HCT116 (cell line): ENCODE data around the gene TOMM70. TPM values are rescaled to one million over a fixed set of nuclear protein-coding genes. Genes with fewer than 3 reads are reported as not detected.

Source experiments
- ATAC-seq: fragments of 200-7000 bp; cut with Tn5 transposase; 2 replicates; pipeline ENCODE4 v1.9.1; 2020; ENCODE audit warnings: mild to moderate bottlenecking, moderate library complexity
- BruUV-seq: library from RNA; stranded (reverse); fragments of 400-500 nt; replicated peaks from 2 replicates; lab custom pipeline; 2021; lab: Mats Ljungman, UMichigan
- CTCF ChIA-PET: fragments of 300-600 bp; sonication (Branson Sonifier 250); formaldehyde crosslinking; loops from one replicate; lab custom pipeline; 2021; ENCODE audit warnings: antibody characterized with exemption; lab: Charles Lee
- POLR2A ChIA-PET: fragments of 300-600, 350-600 bp; sonication (Branson Sonifier 250); formaldehyde crosslinking; loops from one replicate; lab custom pipeline; 2021; ENCODE audit warnings: antibody characterized with exemption; lab: Charles Lee
- RAD21 ChIA-PET, 2 experiments: fragments of 300-600 bp; sonication (Branson Sonifier 250); formaldehyde crosslinking; loops; one replicate each; lab custom pipeline; 2023; ENCODE audit warnings: low total read pairs in 2 of 2; ENCODE audit not compliant: uncharacterized antibody in 2 of 2, unreplicated experiment in 2 of 2, low non-redundant PET in 1 of 2; lab: Charles Lee
- DNase-seq: peaks from one replicate; pipeline ENCODE4 v3.0.0-alpha.2; 2010; ENCODE audit warnings: low read depth, low spot score
- H2AFZ ChIP-seq: fragments of 200-600 bp; shearing (Covaris generic), sonication (generic); 2 replicates; pipeline ENCODE4 v1.6.1; 2017; ENCODE audit warnings: low read depth, mixed run types, mixed read lengths, antibody characterized with exemption, low read length; ENCODE audit not compliant: poor library complexity, severe bottlenecking
- H3K27ac ChIP-seq: 2 replicates; pipeline ENCODE4 v1.5.1; 2012; ENCODE audit warnings: low read depth, low read length
- H3K27me3 ChIP-seq: fragments of 200-600 bp; sonication (generic); 2 replicates; pipeline ENCODE4 v1.6.1; 2016; ENCODE audit warnings: mixed run types, low read length, mixed read lengths; ENCODE audit not compliant: insufficient read depth
- H3K36me3 ChIP-seq, 2 experiments: fragments of 200-500 bp in 1 of 2; fragments of 200-600 bp in 1 of 2; sonication (Bioruptor generic) in 1 of 2; sonication (generic) in 1 of 2; 2 replicates each; pipeline versions ENCODE4 v1.5.1 to v1.6.1; 2014 to 2016; ENCODE audit warnings: low read length in 2 of 2, inconsistent platforms in 1 of 2, mixed read lengths in 1 of 2, mixed run types in 1 of 2; ENCODE audit not compliant: insufficient read depth in 2 of 2, control insufficient read depth in 1 of 2
- H3K4me1 ChIP-seq, 2 experiments: fragments of 200-600 bp in 1 of 2; sonication (generic) in 1 of 2; 2 replicates each; pipeline versions ENCODE4 v1.5.1 to v1.6.1; 2012 to 2017; ENCODE audit warnings: low read length in 2 of 2, inconsistent platforms in 1 of 2, mild to moderate bottlenecking in 1 of 2, mixed read lengths in 1 of 2, mixed run types in 1 of 2, moderate library complexity in 1 of 2; ENCODE audit not compliant: insufficient read depth in 2 of 2, control insufficient read depth in 1 of 2
- H3K4me2 ChIP-seq: fragments of 200-600 bp; sonication (generic); 2 replicates; pipeline ENCODE4 v1.6.1; 2017; ENCODE audit warnings: mixed run types, low read length, mixed read lengths
- H3K4me3 ChIP-seq, 2 experiments: fragments of 200-600 bp in 1 of 2; sonication (generic) in 1 of 2; replicated peaks in 1 of 2; 2 replicates each; pipeline ENCODE4 v1.5.1; 2011 to 2016; ENCODE audit warnings: low read length in 2 of 2, control low read depth in 1 of 2, low read depth in 1 of 2, mild to moderate bottlenecking in 1 of 2, mixed read lengths in 1 of 2, mixed run types in 1 of 2
- H3K79me2 ChIP-seq: fragments of 200-600 bp; sonication (generic); 2 replicates; pipeline ENCODE4 v1.6.1; 2017; ENCODE audit warnings: mild to moderate bottlenecking, mixed run types, low read length, moderate library complexity, mixed read lengths; ENCODE audit not compliant: insufficient read depth
- H3K9ac ChIP-seq: fragments of 200-600 bp; sonication (generic); 2 replicates; pipeline ENCODE4 v1.6.1; 2016; ENCODE audit warnings: low read length, mixed read lengths
- H3K9me2 ChIP-seq: fragments of 200-600 bp; sonication (generic), shearing (Covaris generic); 2 replicates; pipeline ENCODE4 v1.6.1; 2017; ENCODE audit warnings: mixed run types, mild to moderate bottlenecking, moderate library complexity; ENCODE audit not compliant: insufficient read depth
- H3K9me3 ChIP-seq, 2 experiments: fragments of 200-500 bp in 1 of 2; fragments of 200-600 bp in 1 of 2; sonication (Bioruptor generic) in 1 of 2; sonication (generic) in 1 of 2; 2 replicates each; pipeline ENCODE4 v1.6.1; 2014 to 2017; ENCODE audit warnings: low read length in 2 of 2, mixed read lengths in 2 of 2, inconsistent platforms in 1 of 2, low read depth in 1 of 2, mild to moderate bottlenecking in 1 of 2, mixed run types in 1 of 2, moderate library complexity in 1 of 2; ENCODE audit not compliant: control insufficient read depth in 1 of 2, insufficient read depth in 1 of 2
- H4K20me1 ChIP-seq: fragments of 200-600 bp; sonication (generic), shearing (Covaris generic); 2 replicates; pipeline ENCODE4 v1.6.1; 2017; ENCODE audit warnings: mixed run types, mild to moderate bottlenecking, moderate library complexity; ENCODE audit not compliant: insufficient read depth
- CBX3 ChIP-seq: IDR thresholded peaks from 2 replicates; pipeline ENCODE4 v1.6.1; 2012; ENCODE audit warnings: low read depth
- CEBPB ChIP-seq: IDR thresholded peaks from 2 replicates; pipeline ENCODE4 v1.6.1; 2012; ENCODE audit warnings: low read depth
- POLR2A ChIP-seq: IDR thresholded peaks from 2 replicates; pipeline ENCODE4 v1.7.0; 2011; ENCODE audit warnings: borderline replicate concordance; ENCODE audit not compliant: insufficient read depth, insufficient read length; ENCODE audit errors: extremely low read depth
- POLR2AphosphoS5 ChIP-seq: IDR thresholded peaks from 2 replicates; pipeline ENCODE4 v1.6.1; 2011; ENCODE audit warnings: mild to moderate bottlenecking, low read depth, low read length, moderate library complexity
- RAD21 ChIP-seq: IDR thresholded peaks from 2 replicates; pipeline ENCODE4 v1.6.1; 2012; ENCODE audit warnings: low read depth, mild to moderate bottlenecking
- SIN3A ChIP-seq: IDR thresholded peaks from 2 replicates; pipeline ENCODE4 v1.6.1; 2012; ENCODE audit warnings: low read depth
- SP1 ChIP-seq: IDR thresholded peaks from 2 replicates; pipeline ENCODE4 v1.6.1; 2012; ENCODE audit warnings: low read depth
- ZBTB33 ChIP-seq: IDR thresholded peaks from 2 replicates; pipeline ENCODE4 v1.6.1; 2011; ENCODE audit warnings: mild to moderate bottlenecking, low read length, moderate library complexity; ENCODE audit not compliant: insufficient replicate concordance; ENCODE audit errors: extremely low read depth
- ZFX ChIP-seq: fragments of 450-650 bp; IDR thresholded peaks from 2 replicates; pipeline ENCODE4 v1.6.1; 2017
- ZNF274 ChIP-seq: fragments of 200-500 bp; sonication (Bioruptor generic); IDR thresholded peaks from 2 replicates; pipeline ENCODE4 v1.6.1; 2014; ENCODE audit warnings: mild to moderate bottlenecking, low read depth, low read length, inconsistent platforms
- intact Hi-C: fragments of 100-400 bp; cut with micrococcal nuclease; formaldehyde crosslinking; loops from 2 replicates; pipeline ENCODE4 v1.10.0; 2022
- total RNA-seq: library from RNA; stranded (reverse); gene quantifications from one replicate; pipeline ENCODE4 v1.2.1, GENCODE V29; 2021; ENCODE audit not compliant: unreplicated experiment
- TF ChIP-seq, protein P1 (sequence below): IDR thresholded peaks from 2 replicates; pipeline ENCODE4 v1.6.1; 2012

TOMM70 gene
- total RNA-seq, 1 experiment from 2014 or later, result 54.9 TPM

- RAD21 ChIA-PET, result no interaction called here
- no peak for TF ChIP-seq ZNF274
- no peak for TF ChIP-seq CEBPB
- TF ChIP-seq CBX3, result no peak
- TF ChIP-seq POLR2A, result no peak
- TF ChIP-seq ZBTB33, result no peak
- TF ChIP-seq ZFX, result no peak
- TF ChIP-seq SP1, result no peak
- TF ChIP-seq, protein P1, sequence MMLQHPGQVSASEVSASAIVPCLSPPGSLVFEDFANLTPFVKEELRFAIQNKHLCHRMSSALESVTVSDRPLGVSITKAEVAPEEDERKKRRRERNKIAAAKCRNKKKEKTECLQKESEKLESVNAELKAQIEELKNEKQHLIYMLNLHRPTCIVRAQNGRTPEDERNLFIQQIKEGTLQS, result no peak
- no peak for TF ChIP-seq POLR2AphosphoS5
- no peak for TF ChIP-seq SIN3A
- TF ChIP-seq RAD21, result no peak
- Histone ChIP-seq H3K27ac (no peak overlapping the region), H3K9me2 (no peaks in the 10 kb centered on the region), H3K79me2 (no peaks in the 10 kb centered on the region), H3K36me3 (no peaks in the 10 kb centered on the region), H4K20me1 (no peaks in the 10 kb centered on the region), H3K9ac (no peak overlapping the region), H3K4me2 (no peak overlapping the region), H3K9me3 (no peaks in the 10 kb centered on the region), H3K4me1 (peaks cover 0 to 4% of the 10 kb centered on the region in 2 experiments; a peak in 1 of 4 replicates), H3K27me3 (peaks cover 12% of the 10 kb centered on the region), H3K4me3 (no peak overlapping the region), H2AFZ (no peak overlapping the region)
- intact Hi-C loops, result no loop called here
- DNase-seq (no peak), ATAC-seq (no peak)
- CTCF ChIA-PET, result no interaction called here
- no TSS peak for BruUV-seq
- POLR2A ChIA-PET, result no interaction called here
Measured at GRCh38 chr3:100426067-100426682, 25.3 kb upstream of the TOMM70 start.
